ENCODE results near the gene SNRK. TPM values are rescaled to one million over a fixed set of nuclear protein-coding genes. Genes with fewer than 3 reads are reported as not detected.

SNRK gene
- total and polyA plus RNA-seq, 9 of the 15 experiments (the other 6 are each of a cell fraction or from before 2014, with no cell fraction given), result 1.7 to 12.3 (median 7.3) TPM

DNA sequence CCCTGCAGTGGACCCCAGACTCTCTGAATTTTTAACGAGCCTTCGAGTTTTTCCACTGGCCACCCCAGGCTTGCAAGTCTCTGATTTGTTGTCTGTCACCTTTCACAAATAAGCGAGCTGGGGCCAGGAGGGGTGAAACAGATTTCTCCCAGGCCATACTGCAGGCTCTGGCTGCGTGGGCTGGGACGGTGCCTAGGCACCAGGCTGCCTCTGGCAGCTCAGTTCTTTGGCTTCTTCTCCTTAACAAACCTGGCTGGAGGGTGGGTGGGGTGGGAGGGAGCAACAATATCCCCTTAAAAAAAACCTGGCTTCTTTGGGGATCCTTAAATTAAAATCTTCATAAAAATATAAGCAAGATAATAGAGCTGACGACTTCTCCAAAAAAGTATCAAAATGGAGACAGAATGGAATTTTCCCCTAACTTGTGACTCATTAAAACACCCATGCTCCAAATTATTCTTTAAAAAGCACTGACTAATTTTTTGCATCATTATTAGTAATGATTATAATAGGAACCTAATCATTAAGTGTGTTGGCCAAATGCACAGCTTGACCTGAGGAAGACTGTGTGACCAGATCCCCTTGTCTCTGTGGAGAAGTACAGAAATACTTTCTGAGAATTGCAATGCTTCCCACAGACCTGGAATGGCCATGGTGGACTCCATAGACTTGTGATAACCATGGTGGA lies 84.1 kb downstream of the SNRK start (continued):
- TF ChIP-seq PRDM10 (IDR thresholded peaks at IDR 0.05; ENCODE audit: partially characterized antibody), result no peak
- no peak for TF ChIP-seq ZBTB34 (CRISPR knock-in tag; IDR thresholded peaks at IDR 0.05)
- TF ChIP-seq TOE1 (IDR thresholded peaks at IDR 0.05; ENCODE audit: borderline replicate concordance), result no peak
- TF ChIP-seq TOE1 (CRISPR knock-in tag; IDR thresholded peaks at IDR 0.05; ENCODE audit: borderline replicate concordance, low read depth), result no peak

Measured in K562 (cell line).